ENCODE data around the gene DLL4.

GRCh38 chr15:40958146-40958545, 29.0 kb downstream of the DLL4 start:
- TF ChIP-seq CTCF (conservative IDR thresholded peaks at IDR 0.05; ENCODE audit: low read length) (no peak), EZH2phosphoT487 (IDR thresholded peaks at IDR 0.05; ENCODE audit: borderline replicate concordance, low read depth, low read length) (no peak)
